H1 (cell line): ENCODE data around the gene ECI2. TPM values are rescaled to one million over a fixed set of nuclear protein-coding genes. Genes with fewer than 3 reads are reported as not detected.

ENCODE experiments used
- CTCF ChIA-PET: fragments of 300-600 bp; sonication (Branson Sonifier 250); formaldehyde crosslinking; loops from one replicate; lab custom pipeline; 2021; ENCODE audit not compliant: partially characterized antibody; lab: Charles Lee
- POLR2A ChIA-PET: fragments of 300-600 bp; sonication (Branson Sonifier 250); formaldehyde crosslinking; loops from one replicate; lab custom pipeline; 2021; ENCODE audit warnings: inconsistent platforms; ENCODE audit not compliant: partially characterized antibody; lab: Charles Lee
- DNase-seq, 2 experiments: peaks; one replicate each; pipeline versions ENCODE4 v3.0.0 to v3.0.0-alpha.2; 2010 to 2022; ENCODE audit warnings: low spot score in 2 of 2, low read depth in 1 of 2, mixed read lengths in 1 of 2
- FAIRE-seq: peaks from 2 replicates; lab custom pipeline; 2011; peaks lifted over from hg19 to GRCh38; lab: Jason Lieb, UNC
- H2AFZ ChIP-seq: 2 replicates; pipeline ENCODE4 v1.8.1; 2012; ENCODE audit warnings: low read length, inconsistent platforms
- H2AK5ac ChIP-seq: 2 replicates; pipeline ENCODE4 v1.6.1; 2013; ENCODE audit warnings: low read depth, low read length
- H2BK120ac ChIP-seq: replicated peaks from 2 replicates; pipeline ENCODE3; 2013; ENCODE audit warnings: low read depth, low read length, inconsistent platforms
- H2BK12ac ChIP-seq: 2 replicates; pipeline ENCODE4 v1.6.1; 2013; ENCODE audit warnings: low read depth, low read length
- H2BK15ac ChIP-seq: 2 replicates; pipeline ENCODE4 v1.6.1; 2013; ENCODE audit warnings: low read length
- H2BK20ac ChIP-seq: 2 replicates; pipeline ENCODE4 v1.6.1; 2013; ENCODE audit warnings: low read length
- H2BK5ac ChIP-seq: 2 replicates; pipeline ENCODE4 v1.6.1; 2013; ENCODE audit warnings: low read depth, low read length
- H3K14ac ChIP-seq: 2 replicates; pipeline ENCODE4 v1.6.1; 2013; ENCODE audit warnings: inconsistent platforms; ENCODE audit not compliant: insufficient read length
- H3K18ac ChIP-seq: 2 replicates; pipeline ENCODE4 v1.6.1; 2013; ENCODE audit warnings: low read length; ENCODE audit errors: extremely low read depth
- H3K23ac ChIP-seq: 2 replicates; pipeline ENCODE4 v1.6.1; 2013; ENCODE audit warnings: inconsistent platforms; ENCODE audit not compliant: insufficient read length
- H3K23me2 ChIP-seq: 2 replicates; pipeline ENCODE4 v1.6.1; 2013; ENCODE audit warnings: low read depth, low read length
- H3K27ac ChIP-seq: 2 replicates; pipeline ENCODE4 v1.6.1; 2011; ENCODE audit warnings: low read depth, low read length, inconsistent platforms
- H3K27me3 ChIP-seq, 4 experiments: replicated peaks in 1 of 4; 1 replicate in 1 of 4; 2 replicates in 3 of 4; pipeline versions ENCODE4 v1.6.1 to v1.8.1; 2011 to 2013; ENCODE audit warnings: low read length in 3 of 4, mild to moderate bottlenecking in 3 of 4, inconsistent platforms in 2 of 4, mixed read lengths in 2 of 4, moderate library complexity in 1 of 4; ENCODE audit not compliant: control insufficient read depth in 3 of 4, insufficient read depth in 3 of 4; ENCODE audit errors: extremely low read depth in 1 of 4
- H3K36me3 ChIP-seq, 4 experiments: 2 replicates each; pipeline versions ENCODE4 v1.6.1 to v1.8.1; 2011 to 2013; ENCODE audit warnings: mild to moderate bottlenecking in 4 of 4, low read length in 3 of 4, moderate library complexity in 2 of 4, control low read depth in 1 of 4, inconsistent platforms in 1 of 4; ENCODE audit not compliant: insufficient read depth in 4 of 4, control insufficient read depth in 2 of 4
- H3K4ac ChIP-seq: replicated peaks from 2 replicates; pipeline ENCODE3; 2013; ENCODE audit warnings: low read length, low read depth, mixed read lengths, inconsistent platforms; ENCODE audit not compliant: insufficient read length
- H3K4me1 ChIP-seq, 4 experiments: replicated peaks in 1 of 4; 1 replicate in 1 of 4; 2 replicates in 3 of 4; pipeline versions ENCODE4 v1.6.1 to v1.8.1; 2011 to 2013; ENCODE audit warnings: low read length in 3 of 4, inconsistent platforms in 2 of 4, mixed read lengths in 1 of 4; ENCODE audit not compliant: insufficient read depth in 4 of 4, control insufficient read depth in 3 of 4
- H3K4me2 ChIP-seq, 2 experiments: 2 replicates each; pipeline versions ENCODE4 v1.6.1 to v1.8.1; 2011 to 2013; ENCODE audit warnings: low read depth in 2 of 2, low read length in 2 of 2, control low read depth in 1 of 2, inconsistent platforms in 1 of 2, mild to moderate bottlenecking in 1 of 2; ENCODE audit not compliant: insufficient read depth in 1 of 2
- H3K4me3 ChIP-seq, 4 experiments: fragments of 200-600, 300-600 bp in 1 of 4; sonication (generic), shearing (Covaris generic), sonication (Bioruptor Twin) in 1 of 4; 2 replicates each; pipeline versions ENCODE4 v1.5.1 to v1.8.1; 2011 to 2016; ENCODE audit warnings: low read length in 4 of 4, low read depth in 3 of 4, control low read depth in 2 of 4, inconsistent platforms in 2 of 4, mild to moderate bottlenecking in 2 of 4, mixed read lengths in 1 of 4, moderate library complexity in 1 of 4; ENCODE audit not compliant: insufficient read depth in 2 of 4; ENCODE audit errors: extremely low read depth in 1 of 4
- H3K56ac ChIP-seq: replicated peaks from 2 replicates; pipeline ENCODE3; 2013; ENCODE audit warnings: low read depth, mild to moderate bottlenecking, mixed read lengths, low read length, inconsistent platforms; ENCODE audit not compliant: insufficient read length
- H3K79me1 ChIP-seq: 2 replicates; pipeline ENCODE4 v1.6.1; 2013; ENCODE audit warnings: low read depth, low read length, control low read depth
- H3K79me2 ChIP-seq, 2 experiments: 2 replicates each; pipeline versions ENCODE4 v1.6.1 to v1.8.1; 2012 to 2013; ENCODE audit warnings: low read length in 2 of 2, mild to moderate bottlenecking in 2 of 2, inconsistent platforms in 1 of 2; ENCODE audit not compliant: insufficient read depth in 2 of 2, control insufficient read depth in 1 of 2
- H3K9ac ChIP-seq, 4 experiments: replicated peaks in 1 of 4; 1 replicate in 1 of 4; 2 replicates in 3 of 4; pipeline versions ENCODE4 v1.6.1 to v1.8.1; 2011 to 2013; ENCODE audit warnings: low read depth in 3 of 4, low read length in 3 of 4, control low read depth in 2 of 4, mild to moderate bottlenecking in 2 of 4, moderate library complexity in 2 of 4, inconsistent platforms in 1 of 4; ENCODE audit errors: extremely low read depth in 1 of 4
- H3K9me3 ChIP-seq, 2 experiments: 2 replicates each; pipeline versions ENCODE4 v1.6.1 to v1.8.1; 2012 to 2013; ENCODE audit warnings: mild to moderate bottlenecking in 2 of 2, moderate library complexity in 2 of 2, control low read depth in 1 of 2, inconsistent platforms in 1 of 2, low read depth in 1 of 2, low read length in 1 of 2, mixed read lengths in 1 of 2; ENCODE audit not compliant: insufficient read depth in 2 of 2
- H4K20me1 ChIP-seq, 2 experiments: replicated peaks in 1 of 2; 2 replicates each; pipeline versions ENCODE3 to v1.8.1; 2011 to 2013; ENCODE audit warnings: inconsistent platforms in 2 of 2, low read length in 2 of 2, mild to moderate bottlenecking in 1 of 2; ENCODE audit not compliant: insufficient read depth in 2 of 2, control insufficient read depth in 1 of 2
- H4K5ac ChIP-seq: 2 replicates; pipeline ENCODE4 v1.6.1; 2013; ENCODE audit warnings: low read length, low read depth, mixed read lengths, inconsistent platforms; ENCODE audit not compliant: insufficient read length
- H4K8ac ChIP-seq: 2 replicates; pipeline ENCODE4 v1.8.0; 2013; ENCODE audit warnings: mild to moderate bottlenecking, moderate library complexity, low read length, inconsistent platforms; ENCODE audit not compliant: insufficient read depth; ENCODE audit errors: extremely low read depth
- H4K91ac ChIP-seq: replicated peaks from 2 replicates; pipeline ENCODE3; 2013; ENCODE audit warnings: low read length, mixed read lengths, inconsistent platforms; ENCODE audit not compliant: insufficient read length
- BACH1 ChIP-seq: IDR thresholded peaks from 2 replicates; pipeline ENCODE4 v1.6.1; 2012; ENCODE audit warnings: low read length, improper control_type of control experiment
- EGR1 ChIP-seq: IDR thresholded peaks from 2 replicates; pipeline ENCODE4 v1.6.1; 2011; ENCODE audit warnings: low read depth, low read length, borderline replicate concordance
- GTF2F1 ChIP-seq: IDR thresholded peaks from 2 replicates; pipeline ENCODE4 v1.6.1; 2012; ENCODE audit warnings: low read depth, low read length, improper control_type of control experiment, borderline replicate concordance
- KDM5A ChIP-seq: fragments of 200-600 bp; IDR thresholded peaks from 2 replicates; pipeline ENCODE4 v1.7.1; 2012; ENCODE audit warnings: mild to moderate bottlenecking, low read length, inconsistent platforms, mixed read lengths
- MAFK ChIP-seq: IDR thresholded peaks from 2 replicates; pipeline ENCODE4 v1.6.1; 2012; ENCODE audit warnings: low read depth, mild to moderate bottlenecking, improper control_type of control experiment, low read length
- PHF8 ChIP-seq: fragments of 200-600 bp; sonication (generic); conservative IDR thresholded peaks from 2 replicates; pipeline ENCODE4 v1.7.1; 2012; ENCODE audit warnings: low read depth, mild to moderate bottlenecking, inconsistent platforms, low read length, moderate library complexity
- POLR2AphosphoS5 ChIP-seq: IDR thresholded peaks from 2 replicates; pipeline ENCODE4 v1.6.1; 2011; ENCODE audit warnings: low read depth, low read length
- SP1 ChIP-seq: IDR thresholded peaks from 2 replicates; pipeline ENCODE4 v1.6.1; 2011; ENCODE audit warnings: low read depth, low read length
- TAF7 ChIP-seq: optimal IDR thresholded peaks from 2 replicates; pipeline ENCODE3; 2011; ENCODE audit warnings: low read depth, mild to moderate bottlenecking, inconsistent platforms, low read length, moderate library complexity, borderline replicate concordance
- TBP ChIP-seq: IDR thresholded peaks from 2 replicates; pipeline ENCODE4 v1.6.1; 2011; ENCODE audit warnings: low read depth, low read length, improper control_type of control experiment
- ZNF274 ChIP-seq: IDR thresholded peaks from 2 replicates; pipeline ENCODE4 v1.7.0; 2012; ENCODE audit warnings: low read length, borderline replicate concordance; ENCODE audit errors: extremely low read depth
- WGBS, 2 experiments: shearing (Covaris generic) in 1 of 2; methylation state at CpG; one replicate each; pipeline versions ENCODE4 v1.1.6 to v1.1.7; 2013 to 2015; ENCODE audit warnings: low lambda C conversion rate in 2 of 2, mixed read lengths in 2 of 2, inconsistent platforms in 1 of 2, low coverage in 1 of 2, missing lambda C conversion rate in 1 of 2; ENCODE audit not compliant: insufficient replicate concordance in 2 of 2, insufficient coverage in 1 of 2, insufficient read length in 1 of 2; ENCODE audit errors: extremely low coverage in 1 of 2, missing lambda C conversion rate in 1 of 2; 5-methylcytosine and 5-hydroxymethylcytosine counted together
- polyA plus RNA-seq, 7 experiments: library from polyadenylated mRNA; depleted of rRNA in 3 of 7; stranded (reverse) in 5 of 7; unstranded in 2 of 7; fragments of >200 nt in 5 of 7; fragments of 200-250 nt in 2 of 7; gene quantifications; 1 replicate in 5 of 7; 2 replicates in 1 of 7; 4 replicates in 1 of 7; pipeline versions ENCODE4 v1.2.1 to v1.2.3, GENCODE V29; 2011 to 2013; ENCODE audit warnings: missing spikeins in 2 of 7, mixed read lengths in 2 of 7
- total RNA-seq: library from RNA; stranded (reverse); fragmentation: NEBNext Ultra II Directional; extraction: Animal tissue kit (Norgen Biotek cat#: 25700); gene quantifications from 2 replicates; pipeline ENCODE4 v1.2.1, GENCODE V29; 2021
- TF ChIP-seq, protein P1 (sequence below): IDR thresholded peaks from 2 replicates; pipeline ENCODE4 v1.6.1; 2012; ENCODE audit warnings: inconsistent platforms

Gene ECI2
- total and polyA plus RNA-seq, 2 of the 8 experiments (the other 6 are each of a cell fraction or from before 2014, with no cell fraction given): 40.4 to 70.8 TPM

GRCh38 chr6:4135665-4136353 is 434 bp upstream of the ECI2 start:
- POLR2A ChIA-PET: interaction anchor here (0.6 to 3.6 kb wide), 12 partner anchors 8 to 336 kb away, joined by 3 to 17 read pairs (median 4); a partner anchor contains a TSS
- WGBS, 2 experiments: 5% methylated on average over 14 of the region's 64 CpGs; no CpG with 5 or more reads in 1 of the 2 experiments
- peak overlapping the region; percentile 82; the same call in 1 of the 2 replicates for H2BK5ac ChIP-seq
- H2BK20ac ChIP-seq: no peak overlapping the region
- no peaks in the 10 kb centered on the region for H4K20me1 ChIP-seq
- H3K4ac ChIP-seq: no peak overlapping the region
- peak overlapping the region; percentile 49; the same call in 1 of the 2 replicates for H3K27ac ChIP-seq
- peak overlapping the region; percentile 39 to 84 (median 58) for H3K4me3 ChIP-seq
- H3K27me3 ChIP-seq: no peaks in the 10 kb centered on the region
- peaks cover 2% of the 10 kb centered on the region; the same call in 1 of the 2 replicates for H3K23me2 ChIP-seq
- H2BK15ac ChIP-seq: no peak overlapping the region
- peak overlapping the region; percentile 13 for H2BK120ac ChIP-seq
- peaks cover 2 to 5% (median 4%) of the 10 kb centered on the region in 4 experiments; a peak in 5 of 7 replicates for H3K4me1 ChIP-seq
- H3K4me2 ChIP-seq: peak overlapping the region; percentile 57 to 67
- DNase-seq: peak; percentile 82 to 92
- H4K8ac ChIP-seq: peak overlapping the region; percentile 78; the same call in 1 of the 2 replicates
- CTCF ChIA-PET: interaction anchor here (0.6 to 3.2 kb wide), 4 partner anchors 15 to 80 kb away, joined by 3 to 22 read pairs (median 3); no protein-coding TSS in a partner anchor
- H4K5ac ChIP-seq: peak overlapping the region; percentile 70
- H2BK12ac ChIP-seq: no peak overlapping the region
- H3K56ac ChIP-seq: peak overlapping the region; percentile 36
- H3K9me3 ChIP-seq: peaks cover 7% of the 10 kb centered on the region in 2 experiments; a peak in 3 of 4 replicates
- H2AK5ac ChIP-seq: no peak overlapping the region
- no peak overlapping the region for H3K14ac ChIP-seq
- H4K91ac ChIP-seq: peak overlapping the region; percentile 70
- peaks cover 3 to 20% (median 10%) of the 10 kb centered on the region in 4 experiments; a peak in 6 of 8 replicates for H3K36me3 ChIP-seq
- H3K18ac ChIP-seq: peak overlapping the region; percentile 78; the same call in 1 of the 2 replicates
- no peak for FAIRE-seq
- H3K79me1 ChIP-seq: no peaks in the 10 kb centered on the region
- H3K23ac ChIP-seq: no peak overlapping the region
- peak overlapping the region in 2 of 4 experiments; percentile 9 to 47; a peak in 2 of 7 replicates for H3K9ac ChIP-seq
- H3K79me2 ChIP-seq: peaks cover 0 to 23% of the 10 kb centered on the region in 2 experiments; a peak in 3 of 4 replicates
- H2AFZ ChIP-seq: no peak overlapping the region
- TF ChIP-seq GTF2F1 (no peak), EGR1 (peak; percentile 88; the same call in 1 of the 2 replicates), PHF8 (peak; percentile 71), POLR2AphosphoS5 (peak; percentile 48; the same call in 1 of the 2 replicates), KDM5A (no peak), MAFK (peak; percentile 64; the same call in 1 of the 2 replicates), BACH1 (peak; percentile 85), ZNF274 (no peak), SP1 (no peak), TBP (peak; percentile 51; the same call in 1 of the 2 replicates), TAF7 (peak; percentile 17)
- TF ChIP-seq, protein P1, sequence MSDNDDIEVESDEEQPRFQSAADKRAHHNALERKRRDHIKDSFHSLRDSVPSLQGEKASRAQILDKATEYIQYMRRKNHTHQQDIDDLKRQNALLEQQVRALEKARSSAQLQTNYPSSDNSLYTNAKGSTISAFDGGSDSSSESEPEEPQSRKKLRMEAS: peak; percentile 46
